RWPE1 (cell line): Measurements from ENCODE around the gene CHMP1A.
A peak's percentile ranks its signal among the peaks of the same experiment; 100 is the strongest.
"Not testable (repeated sequence)": the region's sequence is repeated elsewhere in the genome, so short reads cannot be mapped to it uniquely, and the experiment has no call there.

Experiments used
- CTCF ChIA-PET: fragments of 350-600 bp; sonication (Branson Sonifier 250); formaldehyde crosslinking; extraction: SDS; loops from one replicate; lab custom pipeline; 2021; lab: Yijun Ruan, JAX
- POLR2A ChIA-PET: fragments of 400-600 bp; formaldehyde crosslinking; extraction: SDS; loops from one replicate; lab custom pipeline; 2020; ENCODE audit warnings: antibody characterized with exemption; ENCODE audit not compliant: low non-redundant PET; lab: Yijun Ruan, JAX
- DNase-seq: peaks from one replicate; pipeline ENCODE4 v3.0.0; 2012; ENCODE audit warnings: low spot score
- H3K27ac ChIP-seq: fragments of 450-650 bp; 2 replicates; pipeline ENCODE4 v1.5.1; 2017
- CTCF ChIP-seq: fragments of 450-650 bp; conservative IDR thresholded peaks from 2 replicates; pipeline ENCODE4 v1.5.1; 2017; ENCODE audit warnings: low read depth, mild to moderate bottlenecking

Gene CHMP1A

GRCh38 chr16:89700649-89701424 is 43.3 kb upstream of the CHMP1A start:
- DNase-seq, result no peak
- no peak for TF ChIP-seq CTCF
- H3K27ac ChIP-seq, result peak overlapping the region; percentile 76
- POLR2A ChIA-PET, result interaction anchor here (0.7 to 1.5 kb wide), 3 partner anchors 22 to 140 kb away, joined by 3 read pairs; no protein-coding TSS in a partner anchor
- CTCF ChIA-PET, result interaction anchor here (0.5 to 1.6 kb wide), 11 partner anchors 9 to 465 kb away, joined by 3 to 8 read pairs (median 3); partner anchors contain the start of genes CHMP1A and SPATA33

DNA sequence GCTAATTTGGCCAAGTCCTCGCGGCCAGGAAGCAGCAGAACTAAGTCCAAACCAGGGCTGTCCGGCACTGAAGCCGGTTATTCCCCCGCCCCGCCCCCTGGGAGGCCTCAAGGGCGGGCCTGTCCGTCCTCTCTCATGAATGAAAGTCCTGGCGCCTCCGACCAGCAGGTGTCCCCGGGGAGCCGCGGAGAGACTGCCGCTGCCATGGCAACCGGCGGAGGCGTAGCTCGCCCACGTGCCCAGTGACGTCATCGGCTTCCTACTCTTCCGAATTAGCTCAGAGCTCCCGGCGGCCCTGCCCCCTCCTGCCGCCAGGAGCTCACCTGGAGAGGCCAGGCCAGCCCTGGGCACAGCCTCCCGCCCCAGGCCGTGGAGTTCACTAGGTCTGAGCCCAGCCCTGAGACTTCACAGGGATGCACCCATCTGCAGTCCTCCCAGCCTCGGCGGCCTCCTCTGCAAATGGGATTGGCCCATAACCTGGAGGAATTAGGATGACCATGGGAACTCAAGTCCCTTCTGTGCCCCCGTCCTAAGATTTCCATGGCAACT is 42.7 kb upstream of the CHMP1A start:
- H3K27ac ChIP-seq, result peak overlapping the region; percentile 76
- peak; percentile 85 for TF ChIP-seq CTCF
- DNase-seq, result peak; percentile 94
- CTCF ChIA-PET, result interaction anchor here (0.5 to 1.6 kb wide), 10 partner anchors 9 to 364 kb away, joined by 3 to 8 read pairs (median 4); partner anchors contain the start of genes CHMP1A, SPATA33 and VPS9D1
- POLR2A ChIA-PET, result interaction anchor here (0.9 to 1.5 kb wide), 2 partner anchors 23 to 138 kb away, joined by 3 read pairs; no protein-coding TSS in a partner anchor

GRCh38 chr16:89699629-89700099 is 42.2 kb upstream of the CHMP1A start:
- H3K27ac ChIP-seq, result peak overlapping the region; percentile 76
- CTCF ChIA-PET, result interaction anchor here (0.6 to 1.3 kb wide), 7 partner anchors 8 to 927 kb away, joined by 3 to 7 read pairs (median 4); partner anchors contain the start of genes CHMP1A, SPATA33 and VPS9D1
- POLR2A ChIA-PET, DNase-seq: not testable (repeated sequence)

DNA sequence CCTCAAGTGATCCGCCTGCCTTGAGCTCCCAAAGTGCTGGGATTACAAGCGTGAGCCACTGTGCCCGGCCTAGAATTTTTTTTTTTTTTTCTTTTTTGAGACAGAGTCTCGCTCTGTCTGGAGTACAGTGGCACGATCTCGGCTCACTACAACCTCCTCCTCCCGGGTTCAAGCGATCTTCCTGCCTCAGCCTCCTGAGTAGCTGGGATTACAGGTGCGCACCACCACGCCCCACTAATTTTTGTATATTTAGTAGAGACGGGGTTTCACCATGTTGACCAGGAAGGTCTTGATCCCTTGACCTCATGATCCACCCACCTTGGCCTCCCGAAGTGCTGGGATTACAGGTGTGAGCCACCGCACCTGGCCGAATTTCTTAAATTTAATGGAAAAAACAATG is 41.2 kb upstream of the CHMP1A start:
- H3K27ac ChIP-seq, result peak overlapping the region; percentile 27; the same call in 1 of the 2 replicates
- CTCF ChIA-PET, DNase-seq: not testable (repeated sequence)
- POLR2A ChIA-PET, result interaction anchor here (1.0 kb wide), 1 partner anchor 10 kb away, joined by 3 read pairs; no protein-coding TSS in a partner anchor

- CTCF ChIA-PET, result interaction anchor here (0.5 kb wide), 1 partner anchor 134 kb away, joined by 6 read pairs; no protein-coding TSS in a partner anchor
- POLR2A ChIA-PET, result interaction anchor here (0.6 to 1.0 kb wide), 2 partner anchors 9 to 45 kb away, joined by 3 to 4 read pairs; no protein-coding TSS in a partner anchor
- no peak for TF ChIP-seq CTCF
- peak overlapping the region; percentile 27 for H3K27ac ChIP-seq
- DNase-seq, result no peak
Measured at GRCh38 chr16:89697616-89698331, 40.3 kb upstream of the CHMP1A start.

- DNase-seq, result no peak
Measured at GRCh38 chr16:89697161-89697615, 39.7 kb upstream of the CHMP1A start.

More at GRCh38 chr16:89697161-89697615, 39.7 kb upstream of the CHMP1A start:
- ChIA-PET POLR2A (interaction anchor here (0.6 to 1.4 kb wide), 2 partner anchors 11 to 26 kb away, joined by 3 read pairs; partner anchors contain the start of gene CDK10), CTCF (interaction anchor here (0.5 kb wide), 1 partner anchor 133 kb away, joined by 6 read pairs; no protein-coding TSS in a partner anchor)
- no peak for TF ChIP-seq CTCF
- H3K27ac ChIP-seq, result peak overlapping the region; percentile 56; the same call in 1 of the 2 replicates
